GM18526 (cell line): ENCODE data around the gene C6orf163.
A peak's percentile ranks its signal among the peaks of the same experiment; 100 is the strongest.

Experiments
- POLR2A ChIP-seq: IDR thresholded peaks from 3 replicates; pipeline ENCODE4 v1.6.1; 2011; ENCODE audit not compliant: insufficient read length; ENCODE audit errors: extremely low read depth

C6orf163 gene

GRCh38 chr6:87344731-87345130 lies at the start of gene C6orf163:
Gene C6orf163, plus strand, starts transcription at chr6:87344813. Its CDS starts 287 bp downstream, at chr6:87345100.
- TF ChIP-seq POLR2A: no peak

GRCh38 chr6:87297119-87297518 lies 47.5 kb upstream of the C6orf163 start:
- TF ChIP-seq POLR2A: no peak

DNA sequence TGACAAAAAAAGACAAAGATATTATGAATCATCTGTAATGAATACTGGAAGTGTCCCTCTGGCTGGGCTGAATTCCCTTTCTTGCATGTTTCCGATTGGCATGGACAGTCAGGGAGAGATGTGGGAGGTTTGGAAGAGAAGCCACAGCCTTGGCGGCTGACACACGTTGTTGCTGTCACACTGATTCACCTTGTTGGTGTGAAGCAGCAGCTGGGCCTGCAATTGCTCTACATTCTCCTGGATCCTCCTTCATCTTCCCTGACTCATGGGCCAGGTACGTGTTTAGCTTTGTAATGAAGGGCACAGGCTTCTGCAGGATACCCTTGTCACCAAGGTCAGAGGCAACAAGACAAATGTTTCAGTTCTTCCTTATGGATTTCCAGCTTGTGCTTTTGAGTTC lies 35.6 kb upstream of the C6orf163 start:
- TF ChIP-seq POLR2A: no peak

- TF ChIP-seq POLR2A: no peak
Measured at GRCh38 chr6:87312860-87313259, 31.8 kb upstream of the C6orf163 start.

DNA sequence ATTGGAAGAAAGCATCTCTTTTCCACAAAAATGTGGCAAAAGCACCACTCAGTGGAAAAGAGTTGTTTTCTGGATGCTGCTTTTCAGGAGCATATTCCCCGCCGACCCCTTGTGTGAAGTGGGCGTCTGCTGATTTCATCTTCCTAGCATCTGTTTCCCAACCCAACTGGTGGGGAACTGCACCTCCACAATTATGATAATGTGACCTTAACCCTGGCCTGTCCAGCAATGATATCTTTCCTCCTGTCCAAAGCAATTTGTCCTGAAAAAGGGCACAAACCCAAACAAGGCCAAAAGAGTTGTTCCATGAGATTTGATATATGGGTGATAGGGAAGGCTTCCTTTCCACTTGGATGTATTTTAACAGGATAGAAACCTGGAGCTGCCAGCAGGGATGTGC lies 29.5 kb upstream of the C6orf163 start:
- no peak for TF ChIP-seq POLR2A

GRCh38 chr6:87319271-87319987 lies 25.2 kb upstream of the C6orf163 start:
- no peak for TF ChIP-seq POLR2A

- peak; percentile 86 for TF ChIP-seq POLR2A
Measured at GRCh38 chr6:87322304-87323212, 22.1 kb upstream of the C6orf163 start, which contains the start of gene SMIM8. Gene SMIM8, plus strand, starts transcription at chr6:87322588. Its CDS starts 14,444 bp downstream, at chr6:87337032.

DNA sequence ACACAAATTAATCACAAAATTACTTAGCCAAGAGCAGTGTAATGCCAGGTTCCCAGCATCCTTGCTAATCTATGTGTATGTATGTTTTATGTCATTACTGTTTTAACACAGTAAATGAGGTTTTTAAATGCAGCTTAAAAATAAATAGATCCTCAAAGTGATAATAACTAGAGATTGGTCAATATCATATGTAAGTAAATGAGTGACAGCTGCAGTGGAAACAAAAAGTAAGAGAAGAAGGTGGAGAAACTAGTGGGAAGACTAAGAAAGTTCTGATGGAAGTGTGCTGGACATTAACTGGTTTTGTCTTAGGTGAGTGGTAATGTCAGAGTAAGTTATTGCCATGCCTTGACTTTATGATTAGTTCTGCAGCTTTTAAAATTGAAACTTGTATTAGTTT lies 13.7 kb upstream of the C6orf163 start:
- TF ChIP-seq POLR2A: no peak

DNA sequence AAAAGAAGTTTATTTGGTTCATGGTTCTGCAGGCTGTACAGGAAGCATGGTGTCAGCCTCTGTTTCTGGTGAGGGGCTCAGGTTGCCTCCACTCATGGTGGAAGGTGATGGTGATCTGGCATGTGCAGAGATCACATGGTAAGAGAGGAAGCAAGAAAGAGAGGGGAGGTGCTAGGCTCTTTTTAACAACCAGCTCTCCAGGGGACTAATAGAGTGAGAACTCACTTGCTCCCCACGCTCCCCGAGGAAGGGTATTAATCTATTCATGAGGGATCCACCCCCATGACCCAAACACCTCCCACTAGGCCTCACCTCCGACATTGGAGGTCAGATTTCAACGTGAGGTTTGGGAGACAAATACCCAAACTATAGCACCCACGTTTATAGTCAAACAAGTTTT lies 11.6 kb upstream of the C6orf163 start:
- TF ChIP-seq POLR2A: no peak

GRCh38 chr6:87333591-87334181 lies 10.9 kb upstream of the C6orf163 start:
- TF ChIP-seq POLR2A: no peak

DNA sequence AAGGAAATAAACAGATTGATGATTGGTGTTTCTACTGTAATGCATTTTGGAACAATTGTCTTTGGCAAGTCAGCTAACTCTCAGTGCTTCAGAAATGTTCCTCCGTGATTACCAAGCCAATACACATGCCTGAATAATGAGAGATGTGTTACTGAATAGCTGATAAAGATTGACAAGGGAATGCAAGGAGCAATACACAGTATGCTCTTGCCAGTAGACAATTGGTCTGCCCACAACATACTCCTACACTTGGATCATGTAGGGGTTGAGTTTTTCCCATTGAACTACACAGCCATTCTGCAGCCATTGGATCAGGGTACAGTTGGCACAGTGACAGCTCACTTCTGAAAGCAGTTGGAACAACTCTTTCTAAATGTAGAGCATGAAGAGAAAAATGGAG lies 9.9 kb upstream of the C6orf163 start:
- no peak for TF ChIP-seq POLR2A

GRCh38 chr6:87336367-87336766 lies 8.2 kb upstream of the C6orf163 start:
- no peak for TF ChIP-seq POLR2A

GRCh38 chr6:87340230-87340629 lies 4.4 kb upstream of the C6orf163 start:
- no peak for TF ChIP-seq POLR2A

DNA sequence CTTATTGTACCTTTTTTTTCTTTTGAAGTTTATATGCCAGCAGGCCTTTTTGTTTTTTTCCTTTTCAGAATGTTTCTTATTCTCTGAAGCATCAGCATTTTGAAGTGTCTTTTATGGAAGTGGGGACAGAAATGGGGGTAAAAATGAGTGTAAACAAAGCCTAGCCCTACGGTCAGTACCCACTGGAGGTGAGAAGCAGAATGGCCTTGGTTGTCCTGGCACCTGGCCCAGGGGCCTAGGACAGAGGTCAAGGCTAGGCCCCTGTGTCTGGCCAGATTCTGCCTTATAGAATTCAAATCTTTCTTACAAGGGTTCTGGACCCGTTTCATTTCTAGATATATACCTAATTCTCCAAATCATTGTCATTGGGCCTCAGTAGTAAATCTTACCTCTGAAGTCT lies 3.5 kb upstream of the C6orf163 start:
- no peak for TF ChIP-seq POLR2A

GRCh38 chr6:87341899-87342298 lies 2.7 kb upstream of the C6orf163 start:
- no peak for TF ChIP-seq POLR2A

DNA sequence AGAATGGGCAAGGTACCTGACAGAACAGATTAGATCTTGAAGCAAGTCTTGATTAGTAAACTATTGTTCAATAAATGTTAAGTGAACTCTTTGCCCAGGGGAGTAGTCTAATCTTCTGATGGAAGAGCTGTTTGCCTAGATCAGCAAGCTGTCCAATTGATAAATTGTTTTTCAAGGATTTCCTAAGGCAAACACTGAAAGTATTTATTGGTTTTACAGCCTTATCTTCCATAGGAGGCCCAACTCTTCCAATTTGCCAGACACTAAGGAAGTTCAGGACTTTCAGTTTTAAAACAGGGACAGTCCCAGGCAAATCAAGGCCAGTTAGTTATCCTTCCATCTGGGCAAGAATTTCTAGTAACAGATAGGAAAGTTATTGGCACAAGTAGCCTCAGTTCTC lies 1.8 kb upstream of the C6orf163 start:
- no peak for TF ChIP-seq POLR2A
